ENCODE results near the gene PRR7.
"Not testable (repeated sequence)": the region's sequence is repeated elsewhere in the genome, so short reads cannot be mapped to it uniquely, and the experiment has no call there.

The PRR7 gene

DNA sequence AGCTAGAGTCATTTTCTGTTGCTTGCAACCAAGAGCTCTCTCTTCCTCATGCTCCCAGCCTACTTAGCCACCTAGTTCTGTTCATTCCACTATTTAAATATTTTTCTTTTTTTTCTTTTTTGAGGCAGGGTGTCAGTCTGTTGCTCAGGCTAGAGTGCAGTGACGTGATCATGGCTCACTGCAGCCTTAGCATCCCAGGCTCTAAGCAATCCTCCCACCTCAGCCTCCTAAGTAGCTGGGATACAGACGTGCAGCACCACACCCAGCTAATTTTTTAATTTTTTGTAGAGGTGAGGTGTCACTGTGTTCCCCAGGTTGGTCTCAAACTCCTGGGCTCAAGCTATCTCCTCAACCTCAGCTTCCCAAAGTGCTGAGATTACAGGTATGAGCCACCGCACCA is 32.1 kb upstream of the PRR7 start:
- H3K9me3 ChIP-seq (ENCODE audit: control insufficient read depth, insufficient read depth, low read depth, low read length): no peaks in the 10 kb centered on the region
- H3K4me1 ChIP-seq (ENCODE audit: control insufficient read depth, insufficient read depth, low read length): no peaks in the 10 kb centered on the region
- TF ChIP-seq GLI2 (tag by site-specific recombination; IDR thresholded peaks at IDR 0.05; ENCODE audit: borderline replicate concordance, low read depth) (no peak), ZNF473 (tag by site-specific recombination; IDR thresholded peaks at IDR 0.05) (no peak), ZNF341 (tag by site-specific recombination; IDR thresholded peaks at IDR 0.05; ENCODE audit: low read depth) (no peak), ZEB2 (tag by site-specific recombination; IDR thresholded peaks at IDR 0.05) (no peak), ZNF112 (tag by site-specific recombination; IDR thresholded peaks at IDR 0.05) (no peak)
- TF ChIP-seq, protein P1, sequence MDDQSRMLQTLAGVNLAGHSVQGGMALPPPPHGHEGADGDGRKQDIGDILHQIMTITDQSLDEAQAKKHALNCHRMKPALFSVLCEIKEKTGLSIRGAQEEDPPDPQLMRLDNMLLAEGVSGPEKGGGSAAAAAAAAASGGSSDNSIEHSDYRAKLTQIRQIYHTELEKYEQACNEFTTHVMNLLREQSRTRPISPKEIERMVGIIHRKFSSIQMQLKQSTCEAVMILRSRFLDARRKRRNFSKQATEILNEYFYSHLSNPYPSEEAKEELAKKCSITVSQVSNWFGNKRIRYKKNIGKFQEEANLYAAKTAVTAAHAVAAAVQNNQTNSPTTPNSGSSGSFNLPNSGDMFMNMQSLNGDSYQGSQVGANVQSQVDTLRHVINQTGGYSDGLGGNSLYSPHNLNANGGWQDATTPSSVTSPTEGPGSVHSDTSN (CRISPR knock-in tag; IDR thresholded peaks at IDR 0.05): no peak
- TF ChIP-seq, protein P2, sequence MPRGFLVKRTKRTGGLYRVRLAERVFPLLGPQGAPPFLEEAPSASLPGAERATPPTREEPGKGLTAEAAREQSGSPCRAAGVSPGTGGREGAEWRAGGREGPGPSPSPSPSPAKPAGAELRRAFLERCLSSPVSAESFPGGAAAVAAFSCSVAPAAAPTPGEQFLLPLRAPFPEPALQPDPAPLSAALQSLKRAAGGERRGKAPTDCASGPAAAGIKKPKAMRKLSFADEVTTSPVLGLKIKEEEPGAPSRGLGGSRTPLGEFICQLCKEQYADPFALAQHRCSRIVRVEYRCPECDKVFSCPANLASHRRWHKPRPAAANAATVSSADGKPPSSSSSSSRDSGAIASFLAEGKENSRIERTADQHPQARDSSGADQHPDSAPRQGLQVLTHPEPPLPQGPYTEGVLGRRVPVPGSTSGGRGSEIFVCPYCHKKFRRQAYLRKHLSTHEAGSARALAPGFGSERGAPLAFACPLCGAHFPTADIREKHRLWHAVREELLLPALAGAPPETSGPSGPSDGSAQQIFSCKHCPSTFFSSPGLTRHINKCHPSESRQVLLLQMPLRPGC (tag by site-specific recombination; IDR thresholded peaks at IDR 0.05): no peak
- no peak overlapping the region for H3K27ac ChIP-seq (ENCODE audit: extremely low read depth, low read depth, low read length)
- no peaks in the 10 kb centered on the region for H3K36me3 ChIP-seq (ENCODE audit: control insufficient read depth in 2 of 2, insufficient read depth in 1 of 2, low read length in 2 of 2)
- H3K4me3 ChIP-seq (ENCODE audit: low read depth, low read length): no peak overlapping the region
- ChIA-PET POLR2A (interaction anchor here (0.8 to 2.0 kb wide), 2 partner anchors 10 to 12 kb away, joined by 3 to 12 read pairs; partner anchors contain the start of gene GRK6), CTCF (interaction anchor here (1.0 to 2.7 kb wide), 2 partner anchors 12 to 41 kb away, joined by 4 to 14 read pairs; no protein-coding TSS in a partner anchor)

DNA sequence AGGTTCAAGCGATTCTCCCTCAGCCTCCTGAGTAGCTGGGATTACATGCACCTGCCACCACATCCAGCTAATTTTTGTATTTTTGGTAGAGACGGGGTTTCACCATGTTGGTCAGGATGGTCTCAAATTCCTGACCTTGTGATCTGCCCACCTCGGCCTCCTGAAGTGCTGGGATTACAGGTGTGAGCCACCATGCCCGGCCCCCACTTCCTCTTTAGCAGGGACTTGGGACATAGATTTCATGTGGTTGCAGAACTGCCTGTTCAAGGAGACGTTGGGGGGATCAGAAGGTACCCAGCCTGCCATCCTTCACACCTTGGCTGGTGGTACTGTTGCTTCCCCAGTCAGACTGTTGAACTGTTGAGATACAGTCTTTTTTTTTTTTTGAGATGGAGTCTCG is 29.5 kb upstream of the PRR7 start:
- H3K27ac ChIP-seq (ENCODE audit: extremely low read depth, low read depth, low read length); H3K4me3 ChIP-seq (ENCODE audit: low read depth, low read length); POLR2A ChIA-PET; H3K9me3 ChIP-seq (ENCODE audit: control insufficient read depth, insufficient read depth, low read depth, low read length); H3K4me1 ChIP-seq (ENCODE audit: control insufficient read depth, insufficient read depth, low read length); H3K36me3 ChIP-seq (ENCODE audit: control insufficient read depth in 2 of 2, insufficient read depth in 1 of 2, low read length in 2 of 2): not testable (repeated sequence)
- CTCF ChIA-PET: interaction anchor here (0.6 to 2.6 kb wide), 8 partner anchors 13 to 1951 kb away, joined by 3 to 13 read pairs (median 5); no protein-coding TSS in a partner anchor

DNA sequence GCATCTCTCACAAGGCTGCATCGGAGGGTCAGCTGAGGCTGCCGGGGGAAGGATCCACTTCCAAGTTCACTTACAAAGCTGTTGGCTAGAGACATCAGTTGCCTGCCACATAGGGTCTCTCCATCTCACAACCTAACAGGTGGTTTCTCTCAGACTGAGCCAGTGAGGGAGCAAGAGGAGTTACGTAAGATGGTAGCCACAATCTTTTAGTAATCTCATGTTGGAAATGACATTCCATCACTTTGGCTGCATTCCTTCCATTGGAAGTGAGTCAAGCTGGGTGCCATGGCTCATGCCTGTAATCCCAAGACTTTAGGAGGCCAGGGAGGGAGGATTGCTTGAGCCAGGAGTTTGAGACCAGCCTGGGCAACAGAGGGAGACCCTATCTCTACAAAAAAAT is 27.6 kb upstream of the PRR7 start:
- CTCF ChIA-PET: interaction anchor here (0.6 to 1.2 kb wide), 2 partner anchors 49 to 1701 kb away, joined by 3 to 7 read pairs; no protein-coding TSS in a partner anchor
- POLR2A ChIA-PET: no interaction called here

DNA sequence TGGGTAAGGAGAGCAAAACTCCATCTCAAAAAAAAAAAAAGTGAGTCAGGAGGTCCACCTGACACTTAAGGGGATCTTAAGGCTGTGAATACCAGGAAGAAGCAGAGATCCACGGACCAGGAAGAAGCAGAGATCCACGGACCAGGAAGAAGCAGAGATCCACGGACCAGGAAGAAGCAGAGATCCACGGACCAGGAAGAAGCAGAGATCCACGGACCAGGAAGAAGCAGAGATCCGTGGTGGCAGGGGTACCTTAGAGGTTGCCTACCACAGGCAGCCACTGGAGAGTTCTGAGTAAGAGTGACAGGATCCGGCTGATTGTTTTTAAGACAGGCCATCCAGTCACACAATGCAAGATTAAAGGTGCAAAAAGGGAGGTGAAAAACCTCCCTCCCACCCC is 26.1 kb upstream of the PRR7 start:
- H3K4me3 ChIP-seq (ENCODE audit: low read depth, low read length); H3K4me1 ChIP-seq (ENCODE audit: control insufficient read depth, insufficient read depth, low read length); POLR2A ChIA-PET; CTCF ChIA-PET; H3K36me3 ChIP-seq (ENCODE audit: control insufficient read depth in 2 of 2, insufficient read depth in 1 of 2, low read length in 2 of 2); H3K27ac ChIP-seq (ENCODE audit: extremely low read depth, low read depth, low read length); H3K9me3 ChIP-seq (ENCODE audit: control insufficient read depth, insufficient read depth, low read depth, low read length): not testable (repeated sequence)

More for the DNA sequence above, 27.6 kb upstream of the PRR7 start:
- Histone ChIP-seq H3K36me3 (ENCODE audit: control insufficient read depth in 2 of 2, insufficient read depth in 1 of 2, low read length in 2 of 2) (no peaks in the 10 kb centered on the region), H3K27ac (ENCODE audit: extremely low read depth, low read depth, low read length) (no peak overlapping the region), H3K9me3 (ENCODE audit: control insufficient read depth, insufficient read depth, low read depth, low read length) (no peaks in the 10 kb centered on the region), H3K4me3 (ENCODE audit: low read depth, low read length) (no peak overlapping the region), H3K4me1 (ENCODE audit: control insufficient read depth, insufficient read depth, low read length) (no peaks in the 10 kb centered on the region)
- TF ChIP-seq OVOL3 (tag by site-specific recombination; IDR thresholded peaks at IDR 0.05) (no peak), SCRT2 (tag by site-specific recombination; IDR thresholded peaks at IDR 0.05) (peak; percentile 57)

DNA sequence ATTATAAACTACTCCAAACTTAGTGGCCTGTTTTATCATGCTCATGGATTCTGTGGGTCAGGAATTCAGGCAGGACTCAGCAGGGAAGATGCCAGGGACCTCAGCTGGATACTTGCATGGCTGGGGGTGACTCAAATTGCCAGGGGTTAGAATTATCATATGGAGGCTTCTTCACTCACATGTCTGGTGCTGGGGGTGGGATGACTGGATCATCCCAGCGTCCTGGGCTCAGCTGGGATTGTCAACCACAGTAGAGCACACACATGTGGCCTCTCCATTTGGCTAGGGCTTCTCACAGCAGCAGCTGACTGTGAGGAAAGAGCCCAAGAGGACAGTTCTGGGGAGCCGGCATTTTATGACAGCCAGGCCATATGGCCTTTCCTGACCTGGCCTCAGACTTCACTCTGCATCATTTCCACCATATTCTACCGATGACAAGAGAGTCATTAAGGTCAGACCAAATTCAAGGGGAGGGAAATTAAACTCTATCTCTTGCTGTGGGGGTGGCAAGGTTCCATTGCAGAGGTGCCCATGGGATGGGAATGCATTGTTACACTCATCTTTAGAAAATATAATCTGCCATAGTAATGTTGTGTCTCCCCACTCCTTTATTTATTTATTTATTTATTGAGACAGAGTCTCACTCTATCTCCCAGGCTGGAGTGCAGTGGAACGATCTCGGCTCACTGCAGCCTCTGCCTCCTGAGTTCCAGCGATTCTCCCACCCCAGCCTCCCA is 25.4 kb upstream of the PRR7 start:
- ChIA-PET CTCF (interaction anchor here (0.5 to 1.6 kb wide), 3 partner anchors 13 to 171 kb away, joined by 3 to 8 read pairs (median 5); partner anchors contain the start of gene TMED9), POLR2A (no interaction called here)
- Histone ChIP-seq H3K9me3 (ENCODE audit: control insufficient read depth, insufficient read depth, low read depth, low read length) (no peaks in the 10 kb centered on the region), H3K4me3 (ENCODE audit: low read depth, low read length) (no peak overlapping the region), H3K4me1 (ENCODE audit: control insufficient read depth, insufficient read depth, low read length) (no peaks in the 10 kb centered on the region), H3K27ac (ENCODE audit: extremely low read depth, low read depth, low read length) (no peak overlapping the region), H3K36me3 (ENCODE audit: control insufficient read depth in 2 of 2, insufficient read depth in 1 of 2, low read length in 2 of 2) (no peaks in the 10 kb centered on the region)
- no peak for TF ChIP-seq ZNF571 (tag by site-specific recombination; IDR thresholded peaks at IDR 0.05)
- TF ChIP-seq, protein P3, sequence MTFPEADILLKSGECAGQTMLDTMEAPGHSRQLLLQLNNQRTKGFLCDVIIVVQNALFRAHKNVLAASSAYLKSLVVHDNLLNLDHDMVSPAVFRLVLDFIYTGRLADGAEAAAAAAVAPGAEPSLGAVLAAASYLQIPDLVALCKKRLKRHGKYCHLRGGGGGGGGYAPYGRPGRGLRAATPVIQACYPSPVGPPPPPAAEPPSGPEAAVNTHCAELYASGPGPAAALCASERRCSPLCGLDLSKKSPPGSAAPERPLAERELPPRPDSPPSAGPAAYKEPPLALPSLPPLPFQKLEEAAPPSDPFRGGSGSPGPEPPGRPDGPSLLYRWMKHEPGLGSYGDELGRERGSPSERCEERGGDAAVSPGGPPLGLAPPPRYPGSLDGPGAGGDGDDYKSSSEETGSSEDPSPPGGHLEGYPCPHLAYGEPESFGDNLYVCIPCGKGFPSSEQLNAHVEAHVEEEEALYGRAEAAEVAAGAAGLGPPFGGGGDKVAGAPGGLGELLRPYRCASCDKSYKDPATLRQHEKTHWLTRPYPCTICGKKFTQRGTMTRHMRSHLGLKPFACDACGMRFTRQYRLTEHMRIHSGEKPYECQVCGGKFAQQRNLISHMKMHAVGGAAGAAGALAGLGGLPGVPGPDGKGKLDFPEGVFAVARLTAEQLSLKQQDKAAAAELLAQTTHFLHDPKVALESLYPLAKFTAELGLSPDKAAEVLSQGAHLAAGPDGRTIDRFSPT (tag by site-specific recombination; IDR thresholded peaks at IDR 0.05): no peak
- TF ChIP-seq ZNF114 (tag by site-specific recombination; IDR thresholded peaks at IDR 0.05): no peak
- TF ChIP-seq, protein P4, sequence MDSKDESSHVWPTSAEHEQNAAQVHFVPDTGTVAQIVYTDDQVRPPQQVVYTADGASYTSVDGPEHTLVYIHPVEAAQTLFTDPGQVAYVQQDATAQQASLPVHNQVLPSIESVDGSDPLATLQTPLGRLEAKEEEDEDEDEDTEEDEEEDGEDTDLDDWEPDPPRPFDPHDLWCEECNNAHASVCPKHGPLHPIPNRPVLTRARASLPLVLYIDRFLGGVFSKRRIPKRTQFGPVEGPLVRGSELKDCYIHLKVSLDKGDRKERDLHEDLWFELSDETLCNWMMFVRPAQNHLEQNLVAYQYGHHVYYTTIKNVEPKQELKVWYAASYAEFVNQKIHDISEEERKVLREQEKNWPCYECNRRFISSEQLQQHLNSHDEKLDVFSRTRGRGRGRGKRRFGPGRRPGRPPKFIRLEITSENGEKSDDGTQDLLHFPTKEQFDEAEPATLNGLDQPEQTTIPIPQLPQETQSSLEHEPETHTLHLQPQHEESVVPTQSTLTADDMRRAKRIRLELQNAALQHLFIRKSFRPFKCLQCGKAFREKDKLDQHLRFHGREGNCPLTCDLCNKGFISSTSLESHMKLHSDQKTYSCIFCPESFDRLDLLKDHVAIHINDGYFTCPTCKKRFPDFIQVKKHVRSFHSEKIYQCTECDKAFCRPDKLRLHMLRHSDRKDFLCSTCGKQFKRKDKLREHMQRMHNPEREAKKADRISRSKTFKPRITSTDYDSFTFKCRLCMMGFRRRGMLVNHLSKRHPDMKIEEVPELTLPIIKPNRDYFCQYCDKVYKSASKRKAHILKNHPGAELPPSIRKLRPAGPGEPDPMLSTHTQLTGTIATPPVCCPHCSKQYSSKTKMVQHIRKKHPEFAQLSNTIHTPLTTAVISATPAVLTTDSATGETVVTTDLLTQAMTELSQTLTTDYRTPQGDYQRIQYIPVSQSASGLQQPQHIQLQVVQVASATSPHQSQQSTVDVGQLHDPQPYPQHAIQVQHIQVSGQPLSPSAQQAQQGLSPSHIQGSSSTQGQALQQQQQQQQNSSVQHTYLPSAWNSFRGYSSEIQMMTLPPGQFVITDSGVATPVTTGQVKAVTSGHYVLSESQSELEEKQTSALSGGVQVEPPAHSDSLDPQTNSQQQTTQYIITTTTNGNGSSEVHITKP (tag by site-specific recombination; IDR thresholded peaks at IDR 0.05): peak; percentile 54
